ENCODE measurements around the gene PLCB1. TPM values are rescaled to one million over a fixed set of nuclear protein-coding genes. Genes with fewer than 3 reads are reported as not detected.
A peak's percentile ranks its signal among the peaks of the same experiment; 100 is the strongest.

Gene PLCB1
- total RNA-seq, 1 donor = 46.5 TPM

GRCh38 chr20:8284902-8285301 lies 152.8 kb downstream of the PLCB1 start:
- DNase-seq (ENCODE audit: low read depth) = no peak
- no peak overlapping the region for H3K4me3 ChIP-seq (ENCODE audit: low read depth, low read length)
- no peak for TF ChIP-seq CTCF (IDR thresholded peaks at IDR 0.05; ENCODE audit: insufficient read depth, low read length)

- no peak overlapping the region for H3K4me3 ChIP-seq (ENCODE audit: low read depth, low read length)
- no peak for TF ChIP-seq CTCF (IDR thresholded peaks at IDR 0.05; ENCODE audit: insufficient read depth, low read length)
- DNase-seq (ENCODE audit: low read depth) = no peak
These were observed 155.3 kb downstream of the PLCB1 start for GRCh38 chr20:8287340-8287739.

- DNase-seq (ENCODE audit: low read depth) = no peak
- H3K4me3 ChIP-seq (ENCODE audit: low read depth, low read length) = no peak overlapping the region
- TF ChIP-seq CTCF (IDR thresholded peaks at IDR 0.05; ENCODE audit: insufficient read depth, low read length) = no peak
These were observed 159.1 kb downstream of the PLCB1 start for GRCh38 chr20:8291200-8291599.

- H3K4me3 ChIP-seq (ENCODE audit: low read depth, low read length) = no peak overlapping the region
- peak; percentile 61 for DNase-seq (ENCODE audit: low read depth)
- TF ChIP-seq CTCF (IDR thresholded peaks at IDR 0.05; ENCODE audit: insufficient read depth, low read length) = no peak
These were observed 159.8 kb downstream of the PLCB1 start for GRCh38 chr20:8291873-8292272.

- DNase-seq (ENCODE audit: low read depth) = no peak
- no peak for TF ChIP-seq CTCF (IDR thresholded peaks at IDR 0.05; ENCODE audit: insufficient read depth, low read length)
- no peak overlapping the region for H3K4me3 ChIP-seq (ENCODE audit: low read depth, low read length)
These were observed 160.7 kb downstream of the PLCB1 start for GRCh38 chr20:8292793-8293192.

GRCh38 chr20:8293750-8294149 lies 161.7 kb downstream of the PLCB1 start:
- no peak overlapping the region for H3K4me3 ChIP-seq (ENCODE audit: low read depth, low read length)
- DNase-seq (ENCODE audit: low read depth) = no peak
- no peak for TF ChIP-seq CTCF (IDR thresholded peaks at IDR 0.05; ENCODE audit: insufficient read depth, low read length)

GRCh38 chr20:8296536-8296935 lies 164.5 kb downstream of the PLCB1 start:
- DNase-seq (ENCODE audit: low read depth) = no peak
- TF ChIP-seq CTCF (IDR thresholded peaks at IDR 0.05; ENCODE audit: insufficient read depth, low read length) = no peak
- H3K4me3 ChIP-seq (ENCODE audit: low read depth, low read length) = no peak overlapping the region
